ENCODE data around the gene CDCA8.

- TF ChIP-seq, protein P1, sequence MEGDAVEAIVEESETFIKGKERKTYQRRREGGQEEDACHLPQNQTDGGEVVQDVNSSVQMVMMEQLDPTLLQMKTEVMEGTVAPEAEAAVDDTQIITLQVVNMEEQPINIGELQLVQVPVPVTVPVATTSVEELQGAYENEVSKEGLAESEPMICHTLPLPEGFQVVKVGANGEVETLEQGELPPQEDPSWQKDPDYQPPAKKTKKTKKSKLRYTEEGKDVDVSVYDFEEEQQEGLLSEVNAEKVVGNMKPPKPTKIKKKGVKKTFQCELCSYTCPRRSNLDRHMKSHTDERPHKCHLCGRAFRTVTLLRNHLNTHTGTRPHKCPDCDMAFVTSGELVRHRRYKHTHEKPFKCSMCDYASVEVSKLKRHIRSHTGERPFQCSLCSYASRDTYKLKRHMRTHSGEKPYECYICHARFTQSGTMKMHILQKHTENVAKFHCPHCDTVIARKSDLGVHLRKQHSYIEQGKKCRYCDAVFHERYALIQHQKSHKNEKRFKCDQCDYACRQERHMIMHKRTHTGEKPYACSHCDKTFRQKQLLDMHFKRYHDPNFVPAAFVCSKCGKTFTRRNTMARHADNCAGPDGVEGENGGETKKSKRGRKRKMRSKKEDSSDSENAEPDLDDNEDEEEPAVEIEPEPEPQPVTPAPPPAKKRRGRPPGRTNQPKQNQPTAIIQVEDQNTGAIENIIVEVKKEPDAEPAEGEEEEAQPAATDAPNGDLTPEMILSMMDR (IDR thresholded peaks at IDR 0.05), result no peak
- no peak for TF ChIP-seq POLR2A (IDR thresholded peaks at IDR 0.05)
Measured at GRCh38 chr1:37656881-37657280, 35.4 kb upstream of the CDCA8 start.

All from uterus (tissue), 2 donors.